H1 (cell line): ENCODE measurements around the gene INF2. TPM values are rescaled to one million over a fixed set of nuclear protein-coding genes. Genes with fewer than 3 reads are reported as not detected.

Experiments
- CTCF ChIA-PET: fragments of 300-600 bp; sonication (Branson Sonifier 250); formaldehyde crosslinking; loops from one replicate; lab custom pipeline; 2021; ENCODE audit not compliant: partially characterized antibody; lab: Charles Lee
- POLR2A ChIA-PET: fragments of 300-600 bp; sonication (Branson Sonifier 250); formaldehyde crosslinking; loops from one replicate; lab custom pipeline; 2021; ENCODE audit warnings: inconsistent platforms; ENCODE audit not compliant: partially characterized antibody; lab: Charles Lee
- DNase-seq, 2 experiments: peaks; one replicate each; pipeline versions ENCODE4 v3.0.0 to v3.0.0-alpha.2; 2010 to 2022; ENCODE audit warnings: low spot score in 2 of 2, low read depth in 1 of 2, mixed read lengths in 1 of 2
- FAIRE-seq: peaks from 2 replicates; lab custom pipeline; 2011; peaks lifted over from hg19 to GRCh38; lab: Jason Lieb, UNC
- H2AFZ ChIP-seq: 2 replicates; pipeline ENCODE4 v1.8.1; 2012; ENCODE audit warnings: low read length, inconsistent platforms
- H2AK5ac ChIP-seq: 2 replicates; pipeline ENCODE4 v1.6.1; 2013; ENCODE audit warnings: low read depth, low read length
- H2BK120ac ChIP-seq: replicated peaks from 2 replicates; pipeline ENCODE3; 2013; ENCODE audit warnings: low read depth, low read length, inconsistent platforms
- H2BK12ac ChIP-seq: 2 replicates; pipeline ENCODE4 v1.6.1; 2013; ENCODE audit warnings: low read depth, low read length
- H2BK15ac ChIP-seq: 2 replicates; pipeline ENCODE4 v1.6.1; 2013; ENCODE audit warnings: low read length
- H2BK20ac ChIP-seq: 2 replicates; pipeline ENCODE4 v1.6.1; 2013; ENCODE audit warnings: low read length
- H2BK5ac ChIP-seq: 2 replicates; pipeline ENCODE4 v1.6.1; 2013; ENCODE audit warnings: low read depth, low read length
- H3K14ac ChIP-seq: 2 replicates; pipeline ENCODE4 v1.6.1; 2013; ENCODE audit warnings: inconsistent platforms; ENCODE audit not compliant: insufficient read length
- H3K18ac ChIP-seq: 2 replicates; pipeline ENCODE4 v1.6.1; 2013; ENCODE audit warnings: low read length; ENCODE audit errors: extremely low read depth
- H3K23ac ChIP-seq: 2 replicates; pipeline ENCODE4 v1.6.1; 2013; ENCODE audit warnings: inconsistent platforms; ENCODE audit not compliant: insufficient read length
- H3K23me2 ChIP-seq: 2 replicates; pipeline ENCODE4 v1.6.1; 2013; ENCODE audit warnings: low read depth, low read length
- H3K27ac ChIP-seq: 2 replicates; pipeline ENCODE4 v1.6.1; 2011; ENCODE audit warnings: low read depth, low read length, inconsistent platforms
- H3K27me3 ChIP-seq, 4 experiments: replicated peaks in 1 of 4; 1 replicate in 1 of 4; 2 replicates in 3 of 4; pipeline versions ENCODE4 v1.6.1 to v1.8.1; 2011 to 2013; ENCODE audit warnings: low read length in 3 of 4, mild to moderate bottlenecking in 3 of 4, inconsistent platforms in 2 of 4, mixed read lengths in 2 of 4, moderate library complexity in 1 of 4; ENCODE audit not compliant: control insufficient read depth in 3 of 4, insufficient read depth in 3 of 4; ENCODE audit errors: extremely low read depth in 1 of 4
- H3K36me3 ChIP-seq, 4 experiments: 2 replicates each; pipeline versions ENCODE4 v1.6.1 to v1.8.1; 2011 to 2013; ENCODE audit warnings: mild to moderate bottlenecking in 4 of 4, low read length in 3 of 4, moderate library complexity in 2 of 4, control low read depth in 1 of 4, inconsistent platforms in 1 of 4; ENCODE audit not compliant: insufficient read depth in 4 of 4, control insufficient read depth in 2 of 4
- H3K4ac ChIP-seq: replicated peaks from 2 replicates; pipeline ENCODE3; 2013; ENCODE audit warnings: low read length, low read depth, mixed read lengths, inconsistent platforms; ENCODE audit not compliant: insufficient read length
- H3K4me1 ChIP-seq, 4 experiments: replicated peaks in 1 of 4; 1 replicate in 1 of 4; 2 replicates in 3 of 4; pipeline versions ENCODE4 v1.6.1 to v1.8.1; 2011 to 2013; ENCODE audit warnings: low read length in 3 of 4, inconsistent platforms in 2 of 4, mixed read lengths in 1 of 4; ENCODE audit not compliant: insufficient read depth in 4 of 4, control insufficient read depth in 3 of 4
- H3K4me2 ChIP-seq, 2 experiments: 2 replicates each; pipeline versions ENCODE4 v1.6.1 to v1.8.1; 2011 to 2013; ENCODE audit warnings: low read depth in 2 of 2, low read length in 2 of 2, control low read depth in 1 of 2, inconsistent platforms in 1 of 2, mild to moderate bottlenecking in 1 of 2; ENCODE audit not compliant: insufficient read depth in 1 of 2
- H3K4me3 ChIP-seq, 4 experiments: fragments of 200-600, 300-600 bp in 1 of 4; sonication (generic), shearing (Covaris generic), sonication (Bioruptor Twin) in 1 of 4; 2 replicates each; pipeline versions ENCODE4 v1.5.1 to v1.8.1; 2011 to 2016; ENCODE audit warnings: low read length in 4 of 4, low read depth in 3 of 4, control low read depth in 2 of 4, inconsistent platforms in 2 of 4, mild to moderate bottlenecking in 2 of 4, mixed read lengths in 1 of 4, moderate library complexity in 1 of 4; ENCODE audit not compliant: insufficient read depth in 2 of 4; ENCODE audit errors: extremely low read depth in 1 of 4
- H3K56ac ChIP-seq: replicated peaks from 2 replicates; pipeline ENCODE3; 2013; ENCODE audit warnings: low read depth, mild to moderate bottlenecking, mixed read lengths, low read length, inconsistent platforms; ENCODE audit not compliant: insufficient read length
- H3K79me1 ChIP-seq: 2 replicates; pipeline ENCODE4 v1.6.1; 2013; ENCODE audit warnings: low read depth, low read length, control low read depth
- H3K79me2 ChIP-seq, 2 experiments: 2 replicates each; pipeline versions ENCODE4 v1.6.1 to v1.8.1; 2012 to 2013; ENCODE audit warnings: low read length in 2 of 2, mild to moderate bottlenecking in 2 of 2, inconsistent platforms in 1 of 2; ENCODE audit not compliant: insufficient read depth in 2 of 2, control insufficient read depth in 1 of 2
- H3K9ac ChIP-seq, 4 experiments: replicated peaks in 1 of 4; 1 replicate in 1 of 4; 2 replicates in 3 of 4; pipeline versions ENCODE4 v1.6.1 to v1.8.1; 2011 to 2013; ENCODE audit warnings: low read depth in 3 of 4, low read length in 3 of 4, control low read depth in 2 of 4, mild to moderate bottlenecking in 2 of 4, moderate library complexity in 2 of 4, inconsistent platforms in 1 of 4; ENCODE audit errors: extremely low read depth in 1 of 4
- H3K9me3 ChIP-seq, 2 experiments: 2 replicates each; pipeline versions ENCODE4 v1.6.1 to v1.8.1; 2012 to 2013; ENCODE audit warnings: mild to moderate bottlenecking in 2 of 2, moderate library complexity in 2 of 2, control low read depth in 1 of 2, inconsistent platforms in 1 of 2, low read depth in 1 of 2, low read length in 1 of 2, mixed read lengths in 1 of 2; ENCODE audit not compliant: insufficient read depth in 2 of 2
- H4K20me1 ChIP-seq, 2 experiments: replicated peaks in 1 of 2; 2 replicates each; pipeline versions ENCODE3 to v1.8.1; 2011 to 2013; ENCODE audit warnings: inconsistent platforms in 2 of 2, low read length in 2 of 2, mild to moderate bottlenecking in 1 of 2; ENCODE audit not compliant: insufficient read depth in 2 of 2, control insufficient read depth in 1 of 2
- H4K5ac ChIP-seq: 2 replicates; pipeline ENCODE4 v1.6.1; 2013; ENCODE audit warnings: low read length, low read depth, mixed read lengths, inconsistent platforms; ENCODE audit not compliant: insufficient read length
- H4K8ac ChIP-seq: 2 replicates; pipeline ENCODE4 v1.8.0; 2013; ENCODE audit warnings: mild to moderate bottlenecking, moderate library complexity, low read length, inconsistent platforms; ENCODE audit not compliant: insufficient read depth; ENCODE audit errors: extremely low read depth
- H4K91ac ChIP-seq: replicated peaks from 2 replicates; pipeline ENCODE3; 2013; ENCODE audit warnings: low read length, mixed read lengths, inconsistent platforms; ENCODE audit not compliant: insufficient read length
- BCL11A ChIP-seq, 2 experiments: IDR thresholded peaks; one replicate each; pipeline ENCODE4 v1.6.1; 2011; ENCODE audit warnings: low read depth in 2 of 2, low read length in 2 of 2, mild to moderate bottlenecking in 2 of 2
- CEBPB ChIP-seq: IDR thresholded peaks from 2 replicates; pipeline ENCODE4 v1.6.1; 2012; ENCODE audit warnings: low read depth, low read length
- CREB1 ChIP-seq: IDR thresholded peaks from 2 replicates; pipeline ENCODE4 v1.6.1; 2012; ENCODE audit warnings: inconsistent platforms
- EP300 ChIP-seq, 2 experiments: IDR thresholded peaks; 1 replicate in 1 of 2; 2 replicates in 1 of 2; pipeline ENCODE4 v1.6.1; 2011 to 2012; ENCODE audit warnings: low read depth in 2 of 2, low read length in 2 of 2, mild to moderate bottlenecking in 2 of 2, borderline replicate concordance in 1 of 2, inconsistent platforms in 1 of 2, moderate library complexity in 1 of 2
- EZH2 ChIP-seq: fragments of 200-600 bp; sonication (generic); IDR thresholded peaks from 2 replicates; pipeline ENCODE4 v1.7.1; 2012; ENCODE audit warnings: low read depth, mild to moderate bottlenecking, moderate library complexity, low read length, inconsistent platforms; ENCODE audit not compliant: severe bottlenecking
- PHF8 ChIP-seq: fragments of 200-600 bp; sonication (generic); conservative IDR thresholded peaks from 2 replicates; pipeline ENCODE4 v1.7.1; 2012; ENCODE audit warnings: low read depth, mild to moderate bottlenecking, inconsistent platforms, low read length, moderate library complexity
- POLR2A ChIP-seq, 2 experiments: IDR thresholded peaks; 1 replicate in 1 of 2; 2 replicates in 1 of 2; pipeline ENCODE4 v1.6.1; 2011; ENCODE audit warnings: low read depth in 2 of 2, low read length in 2 of 2, mild to moderate bottlenecking in 2 of 2; ENCODE audit errors: control extremely low read depth in 1 of 2
- POU5F1 ChIP-seq: IDR thresholded peaks from 2 replicates; pipeline ENCODE4 v1.6.1; 2011; ENCODE audit warnings: low read depth, mild to moderate bottlenecking, low read length, moderate library complexity
- RXRA ChIP-seq: IDR thresholded peaks from 2 replicates; pipeline ENCODE4 v1.6.1; 2011; ENCODE audit warnings: low read depth, mild to moderate bottlenecking, low read length, moderate library complexity; ENCODE audit not compliant: insufficient read depth
- SIRT6 ChIP-seq: IDR thresholded peaks from one replicate; pipeline ENCODE4 v1.7.1; 2012; ENCODE audit warnings: low read length, inconsistent platforms
- TAF1 ChIP-seq: IDR thresholded peaks from 2 replicates; pipeline ENCODE4 v1.6.1; 2011; ENCODE audit warnings: mild to moderate bottlenecking, low read depth, low read length
- WGBS, 2 experiments: shearing (Covaris generic) in 1 of 2; methylation state at CpG; one replicate each; pipeline versions ENCODE4 v1.1.6 to v1.1.7; 2013 to 2015; ENCODE audit warnings: low lambda C conversion rate in 2 of 2, mixed read lengths in 2 of 2, inconsistent platforms in 1 of 2, low coverage in 1 of 2, missing lambda C conversion rate in 1 of 2; ENCODE audit not compliant: insufficient replicate concordance in 2 of 2, insufficient coverage in 1 of 2, insufficient read length in 1 of 2; ENCODE audit errors: extremely low coverage in 1 of 2, missing lambda C conversion rate in 1 of 2; 5-methylcytosine and 5-hydroxymethylcytosine counted together
- polyA plus RNA-seq, 7 experiments: library from polyadenylated mRNA; depleted of rRNA in 3 of 7; stranded (reverse) in 5 of 7; unstranded in 2 of 7; fragments of >200 nt in 5 of 7; fragments of 200-250 nt in 2 of 7; gene quantifications; 1 replicate in 5 of 7; 2 replicates in 1 of 7; 4 replicates in 1 of 7; pipeline versions ENCODE4 v1.2.1 to v1.2.3, GENCODE V29; 2011 to 2013; ENCODE audit warnings: missing spikeins in 2 of 7, mixed read lengths in 2 of 7
- total RNA-seq: library from RNA; stranded (reverse); fragmentation: NEBNext Ultra II Directional; extraction: Animal tissue kit (Norgen Biotek cat#: 25700); gene quantifications from 2 replicates; pipeline ENCODE4 v1.2.1, GENCODE V29; 2021
- TF ChIP-seq, protein P1 (sequence below): IDR thresholded peaks from 2 replicates; pipeline ENCODE4 v1.6.1; 2011; ENCODE audit warnings: low read length, improper control_type of control experiment

INF2 gene
- total and polyA plus RNA-seq, 2 of the 8 experiments (the other 6 are each of a cell fraction or from before 2014, with no cell fraction given) = 29.1 to 59.5 TPM

DNA sequence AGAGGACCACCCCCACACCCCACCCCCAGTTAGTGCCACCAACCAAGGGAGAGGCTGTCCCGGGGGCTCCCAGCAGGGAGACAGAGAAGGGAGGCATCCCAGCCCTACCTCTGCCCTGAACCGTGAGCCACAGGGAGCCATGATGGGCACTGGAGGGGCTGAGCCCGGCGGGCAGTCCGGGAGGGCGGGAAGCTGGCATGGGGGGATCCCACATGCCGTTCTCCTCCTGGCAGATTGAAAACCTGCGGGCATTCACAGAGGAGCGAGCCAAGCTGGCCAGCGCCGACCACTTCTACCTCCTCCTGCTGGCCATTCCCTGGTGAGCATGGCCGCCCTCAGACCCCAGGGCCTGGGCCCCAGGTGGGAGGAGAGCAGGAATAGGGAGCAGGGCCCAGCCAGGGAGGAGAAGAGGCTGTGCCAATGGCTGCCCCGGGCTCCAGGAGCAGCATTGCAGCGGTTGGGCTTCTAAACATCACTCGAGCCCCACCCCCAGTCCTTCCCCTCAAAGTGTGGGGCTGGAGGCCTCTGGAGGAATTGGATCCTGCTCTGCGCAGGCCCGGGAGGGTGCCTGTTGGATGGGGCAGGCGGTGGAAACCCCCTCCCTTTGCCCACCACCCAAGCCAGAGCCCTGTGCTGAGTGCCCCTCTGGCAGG is 20.1 kb downstream of the INF2 start:
- Histone ChIP-seq H2BK12ac (no peak overlapping the region), H3K9ac (no peak overlapping the region), H2BK20ac (no peak overlapping the region), H3K23ac (no peak overlapping the region), H2BK15ac (no peak overlapping the region), H2BK5ac (no peak overlapping the region), H3K18ac (no peak overlapping the region), H4K91ac (no peak overlapping the region), H2AFZ (no peak overlapping the region), H3K56ac (no peak overlapping the region), H3K14ac (no peak overlapping the region), H3K79me2 (no peaks in the 10 kb centered on the region), H4K8ac (peak overlapping the region; percentile 9), H3K36me3 (peaks cover 4 to 43% (median 9%) of the 10 kb centered on the region in 4 experiments; a peak in 6 of 8 replicates), H3K27me3 (no peaks in the 10 kb centered on the region), H2AK5ac (no peak overlapping the region), H3K4me2 (no peak overlapping the region), H3K79me1 (no peaks in the 10 kb centered on the region; the same call in 1 of the 2 replicates), H3K27ac (no peak overlapping the region), H3K4ac (no peak overlapping the region), H3K9me3 (peaks cover under 1 to 2% of the 10 kb centered on the region in 2 experiments; a peak in 3 of 4 replicates), H3K4me1 (peaks cover 0 to 15% (median 13%) of the 10 kb centered on the region in 4 experiments; a peak in 5 of 7 replicates), H3K23me2 (no peaks in the 10 kb centered on the region), H4K20me1 (peaks cover 0 to 20% of the 10 kb centered on the region in 2 experiments), H3K4me3 (no peak overlapping the region), H4K5ac (no peak overlapping the region), H2BK120ac (no peak overlapping the region)
- 83% methylated on average over 10 of the region's 18 CpGs; no CpG with 5 or more reads in 1 of the 2 experiments for WGBS, 2 experiments
- ChIA-PET CTCF (interaction anchor here (0.6 to 3.8 kb wide), 27 partner anchors 9 to 425 kb away, joined by 3 to 17 read pairs (median 4); partner anchors contain the start of gene ADSS1), POLR2A (interaction anchor here (0.6 to 1.5 kb wide), 7 partner anchors 12 to 51 kb away, joined by 3 to 6 read pairs (median 3); no protein-coding TSS in a partner anchor)
- DNase-seq (no peak), FAIRE-seq (no peak)
- TF ChIP-seq CEBPB (no peak), PHF8 (no peak), EP300 (IDR thresholded peaks at IDR 0.05; ENCODE audit: borderline replicate concordance in 1 of 2, low read depth in 2 of 2, low read length in 2 of 2) (no peak), RXRA (no peak), BCL11A (IDR thresholded peaks at IDR 0.05; ENCODE audit: low read depth in 2 of 2, low read length in 2 of 2) (no peak), POLR2A (IDR thresholded peaks at IDR 0.05; ENCODE audit: control extremely low read depth in 1 of 2, low read depth in 2 of 2, low read length in 2 of 2) (no peak), TAF1 (no peak), EZH2 (no peak), CREB1 (no peak), POU5F1 (no peak), SIRT6 (no peak)
- TF ChIP-seq, protein P1, sequence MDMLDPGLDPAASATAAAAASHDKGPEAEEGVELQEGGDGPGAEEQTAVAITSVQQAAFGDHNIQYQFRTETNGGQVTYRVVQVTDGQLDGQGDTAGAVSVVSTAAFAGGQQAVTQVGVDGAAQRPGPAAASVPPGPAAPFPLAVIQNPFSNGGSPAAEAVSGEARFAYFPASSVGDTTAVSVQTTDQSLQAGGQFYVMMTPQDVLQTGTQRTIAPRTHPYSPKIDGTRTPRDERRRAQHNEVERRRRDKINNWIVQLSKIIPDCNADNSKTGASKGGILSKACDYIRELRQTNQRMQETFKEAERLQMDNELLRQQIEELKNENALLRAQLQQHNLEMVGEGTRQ = no peak
